GM12801 (cell line): ENCODE results near the gene NUPR1.

Experiments used
- TF ChIP-seq, protein P1 (sequence below): IDR thresholded peaks from one replicate; pipeline ENCODE4 v1.5.1; 2011; ENCODE audit warnings: control low read depth; ENCODE audit not compliant: insufficient read length; ENCODE audit errors: extremely low read depth

Gene NUPR1

DNA sequence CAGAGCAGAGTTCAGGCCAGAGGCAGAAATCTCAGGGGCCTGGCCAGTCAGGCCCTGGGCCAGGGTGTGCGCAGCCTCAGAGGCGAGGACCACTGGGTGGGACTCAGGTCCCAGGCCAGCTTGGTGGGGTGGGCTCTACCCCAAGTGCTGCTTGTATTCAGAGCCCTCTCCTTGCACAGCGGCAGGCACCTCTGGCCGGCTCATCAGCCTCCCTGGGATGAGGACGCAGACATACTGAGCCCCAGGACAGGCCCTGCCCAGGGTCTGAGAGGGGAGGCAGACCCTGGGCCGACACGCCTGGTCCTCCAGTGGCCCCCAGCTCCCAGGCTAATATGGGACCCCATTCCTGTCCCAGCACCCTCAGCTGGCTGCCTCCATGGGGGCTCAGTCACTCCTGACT lies 24.5 kb downstream of the NUPR1 start:
- TF ChIP-seq, protein P1, sequence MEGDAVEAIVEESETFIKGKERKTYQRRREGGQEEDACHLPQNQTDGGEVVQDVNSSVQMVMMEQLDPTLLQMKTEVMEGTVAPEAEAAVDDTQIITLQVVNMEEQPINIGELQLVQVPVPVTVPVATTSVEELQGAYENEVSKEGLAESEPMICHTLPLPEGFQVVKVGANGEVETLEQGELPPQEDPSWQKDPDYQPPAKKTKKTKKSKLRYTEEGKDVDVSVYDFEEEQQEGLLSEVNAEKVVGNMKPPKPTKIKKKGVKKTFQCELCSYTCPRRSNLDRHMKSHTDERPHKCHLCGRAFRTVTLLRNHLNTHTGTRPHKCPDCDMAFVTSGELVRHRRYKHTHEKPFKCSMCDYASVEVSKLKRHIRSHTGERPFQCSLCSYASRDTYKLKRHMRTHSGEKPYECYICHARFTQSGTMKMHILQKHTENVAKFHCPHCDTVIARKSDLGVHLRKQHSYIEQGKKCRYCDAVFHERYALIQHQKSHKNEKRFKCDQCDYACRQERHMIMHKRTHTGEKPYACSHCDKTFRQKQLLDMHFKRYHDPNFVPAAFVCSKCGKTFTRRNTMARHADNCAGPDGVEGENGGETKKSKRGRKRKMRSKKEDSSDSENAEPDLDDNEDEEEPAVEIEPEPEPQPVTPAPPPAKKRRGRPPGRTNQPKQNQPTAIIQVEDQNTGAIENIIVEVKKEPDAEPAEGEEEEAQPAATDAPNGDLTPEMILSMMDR: no peak

DNA sequence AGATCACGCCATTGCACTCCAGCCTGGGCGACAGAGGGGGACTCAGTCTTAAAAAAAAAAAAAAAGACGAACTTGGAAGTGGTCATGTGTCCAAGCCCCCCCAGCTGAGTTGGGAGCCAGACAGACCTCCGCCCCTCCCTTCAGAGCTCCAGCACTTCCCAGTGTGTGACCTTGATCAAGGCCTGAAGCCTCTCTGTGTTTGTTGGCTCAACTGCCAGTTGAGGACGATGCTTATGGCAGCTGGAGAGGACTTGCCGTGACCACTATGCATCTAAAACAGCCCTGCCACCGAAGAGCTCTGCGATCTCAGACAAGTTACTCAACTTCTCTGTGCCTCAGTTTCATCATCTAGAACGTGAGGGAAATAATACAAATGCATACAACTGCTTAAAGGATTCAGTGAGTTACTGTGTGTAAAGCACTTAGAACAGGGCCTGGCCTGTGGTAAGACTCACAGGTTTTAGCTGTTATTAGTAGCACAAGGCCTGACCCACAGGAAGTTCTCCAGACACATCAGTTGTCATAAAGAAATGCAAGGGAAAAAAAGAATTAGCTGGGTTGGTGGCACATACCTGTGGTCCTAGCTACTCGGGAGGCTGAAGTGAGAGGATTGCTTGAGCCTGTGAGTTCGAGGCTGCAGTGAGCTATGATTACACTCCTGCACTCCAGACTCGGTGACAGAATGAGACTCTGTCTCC lies 25.1 kb downstream of the NUPR1 start:
- TF ChIP-seq, protein P1: no peak

- TF ChIP-seq, protein P1: no peak
Measured at GRCh38 chr16:28511801-28512789, 26.7 kb downstream of the NUPR1 start.

GRCh38 chr16:28511031-28511430 lies 27.7 kb downstream of the NUPR1 start:
- TF ChIP-seq, protein P1: no peak

- TF ChIP-seq, protein P1: no peak
Measured at GRCh38 chr16:28505489-28506137, 33.2 kb downstream of the NUPR1 start.

DNA sequence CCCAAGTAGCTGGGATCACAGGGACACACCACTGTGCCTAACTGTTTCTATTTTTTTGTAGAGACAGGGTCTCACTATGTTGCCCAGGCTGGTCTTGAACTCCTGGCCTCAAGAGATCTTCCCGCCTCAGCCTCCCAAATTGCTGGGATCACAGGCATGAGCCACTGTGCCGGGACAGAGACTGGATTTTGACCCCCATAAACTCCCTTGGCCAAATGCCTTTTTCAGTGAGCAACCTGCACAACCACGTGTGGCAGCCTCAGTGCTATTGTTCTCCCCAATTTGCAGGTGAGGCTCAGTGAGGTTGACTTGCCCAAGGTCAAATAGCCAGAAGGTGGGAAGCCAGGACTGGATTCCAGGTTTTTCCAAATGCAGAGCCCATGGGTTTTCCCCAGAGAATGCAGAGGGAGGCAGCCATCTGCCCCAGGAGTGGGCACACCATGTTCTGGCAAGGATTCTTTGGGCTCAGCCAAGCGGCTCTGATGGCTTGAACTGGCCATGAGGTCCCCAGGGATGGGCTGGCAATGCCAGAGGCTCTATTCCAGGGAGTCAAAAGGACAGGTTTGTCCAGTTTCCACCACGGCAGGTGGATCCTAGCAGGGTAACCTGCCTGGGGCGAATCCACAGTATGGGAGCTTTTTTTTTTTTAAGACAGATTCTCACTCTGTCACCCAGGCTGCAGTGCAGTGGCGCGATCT lies 33.9 kb downstream of the NUPR1 start:
- TF ChIP-seq, protein P1: no peak
